Body of pancreas (tissue), 4 donors: ENCODE data around the gene ACP7. TPM values are rescaled to one million over a fixed set of nuclear protein-coding genes. Genes with fewer than 3 reads are reported as not detected.

Experiments
- ATAC-seq: fragments of 150-250 bp; one replicate; pipeline ENCODE4 v1.9.1; 2016
- DNase-seq, 4 donors: peaks; one replicate each; pipeline ENCODE4 v3.0.0-alpha.2; 2019
- H3K27ac ChIP-seq, 4 donors: fragments of 200-600 bp; sonication (generic); 1 replicate in 3 of 4; 2 replicates in 1 of 4; pipeline versions ENCODE4 v1.5.1 to v1.6.1; 2016 to 2019; ENCODE audit warnings: mild to moderate bottlenecking in 1 of 4, mixed read lengths in 1 of 4, moderate library complexity in 1 of 4
- H3K27me3 ChIP-seq, 2 donors: fragments of 200-600 bp; sonication (generic); one replicate each; pipeline ENCODE4 v1.6.0; 2016; ENCODE audit warnings: mild to moderate bottlenecking in 1 of 2
- H3K36me3 ChIP-seq, 2 donors: fragments of 200-600 bp; sonication (generic); replicated peaks in 1 of 2; 2 replicates each; pipeline ENCODE4 v1.5.1; 2016; ENCODE audit warnings: low read depth in 2 of 2; ENCODE audit not compliant: insufficient read depth in 1 of 2
- H3K4me1 ChIP-seq: fragments of 200-600 bp; sonication (generic); one replicate; pipeline ENCODE4 v1.6.0; 2016
- H3K4me3 ChIP-seq, 2 donors: fragments of 200-600 bp; sonication (generic); 1 replicate in 1 of 2; 2 replicates in 1 of 2; pipeline ENCODE4 v1.5.1; 2016 to 2019
- H3K9me3 ChIP-seq, 3 donors: fragments of 200-600 bp; sonication (generic); 1 replicate in 2 of 3; 2 replicates in 1 of 3; pipeline ENCODE4 v1.5.1; 2016
- POLR2A ChIP-seq, 3 donors: fragments of 450-650 bp; IDR thresholded peaks; one replicate each; pipeline ENCODE4 v1.6.1; 2016; ENCODE audit warnings: antibody characterized with exemption in 3 of 3, mild to moderate bottlenecking in 2 of 3
- WGBS, 2 donors: methylation state at CpG; one replicate each; pipeline ENCODE4 v1.1.5; 2017; 5-methylcytosine and 5-hydroxymethylcytosine counted together
- intact Hi-C: fragments of 100-400 bp; cut with DNase I; formaldehyde crosslinking; loops from one replicate; pipeline ENCODE4 v1.15.1; 2023
- total RNA-seq, 2 donors: library from RNA; depleted of rRNA; stranded (reverse); fragments of >200 nt; gene quantifications; one replicate each; pipeline ENCODE4 v1.1.0, GENCODE V29; 2016
- TF ChIP-seq, protein P1 (sequence below), 7 experiments: fragments of 450-650 bp in 4 of 7; fragments of 200-600 bp in 3 of 7; sonication (generic) in 3 of 7; IDR thresholded peaks; one replicate each; pipeline ENCODE4 v1.5.1; 2016 to 2019; ENCODE audit warnings: antibody characterized with exemption in 7 of 7

The ACP7 gene
- total RNA-seq, 2 donors from 2014 or later: not detected

DNA sequence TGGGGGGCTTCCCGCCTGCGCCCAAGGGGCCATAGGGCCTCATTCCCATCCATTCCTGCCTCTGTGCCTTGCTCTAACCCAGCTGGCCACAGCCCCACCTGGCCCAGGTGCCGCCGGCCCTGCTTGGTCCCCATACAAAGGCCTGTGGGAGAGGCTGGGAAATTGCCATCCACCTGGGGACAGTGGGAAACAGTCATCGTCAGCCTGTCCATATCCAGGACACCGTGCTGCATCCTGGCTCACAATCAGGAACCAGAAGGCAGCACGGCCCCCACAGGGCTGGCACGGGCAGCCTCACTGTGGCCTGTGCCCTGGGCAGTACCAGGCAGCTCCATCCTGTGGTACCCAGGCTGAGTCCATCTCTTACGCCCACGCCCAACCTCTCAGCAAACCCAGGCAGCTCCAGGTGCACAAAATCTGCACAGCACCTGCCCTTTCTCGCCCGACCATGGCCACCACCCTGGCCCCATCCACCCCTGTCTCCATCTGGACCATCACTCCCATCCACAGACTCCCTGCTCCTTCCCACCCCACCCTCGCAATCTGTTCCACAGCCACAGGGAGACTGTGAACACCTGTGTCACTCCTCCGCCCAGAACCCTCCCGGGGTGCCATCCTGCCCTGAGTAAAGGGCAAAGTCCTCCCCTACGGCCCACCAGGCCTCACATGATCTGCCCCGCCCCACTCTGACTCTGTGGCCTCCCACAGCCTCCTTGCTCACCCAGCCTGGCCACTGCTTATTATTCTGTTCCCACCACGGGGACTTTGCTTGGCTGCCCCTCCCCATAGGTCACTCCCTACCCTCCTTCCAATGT is 30.7 kb upstream of the ACP7 start:
- no peaks in the 10 kb centered on the region for H3K36me3 ChIP-seq
- intact Hi-C loops: no loop called here
- no peak for ATAC-seq
- no peaks in the 10 kb centered on the region for H3K27me3 ChIP-seq
- no peaks in the 10 kb centered on the region for H3K4me1 ChIP-seq
- TF ChIP-seq, protein P1, sequence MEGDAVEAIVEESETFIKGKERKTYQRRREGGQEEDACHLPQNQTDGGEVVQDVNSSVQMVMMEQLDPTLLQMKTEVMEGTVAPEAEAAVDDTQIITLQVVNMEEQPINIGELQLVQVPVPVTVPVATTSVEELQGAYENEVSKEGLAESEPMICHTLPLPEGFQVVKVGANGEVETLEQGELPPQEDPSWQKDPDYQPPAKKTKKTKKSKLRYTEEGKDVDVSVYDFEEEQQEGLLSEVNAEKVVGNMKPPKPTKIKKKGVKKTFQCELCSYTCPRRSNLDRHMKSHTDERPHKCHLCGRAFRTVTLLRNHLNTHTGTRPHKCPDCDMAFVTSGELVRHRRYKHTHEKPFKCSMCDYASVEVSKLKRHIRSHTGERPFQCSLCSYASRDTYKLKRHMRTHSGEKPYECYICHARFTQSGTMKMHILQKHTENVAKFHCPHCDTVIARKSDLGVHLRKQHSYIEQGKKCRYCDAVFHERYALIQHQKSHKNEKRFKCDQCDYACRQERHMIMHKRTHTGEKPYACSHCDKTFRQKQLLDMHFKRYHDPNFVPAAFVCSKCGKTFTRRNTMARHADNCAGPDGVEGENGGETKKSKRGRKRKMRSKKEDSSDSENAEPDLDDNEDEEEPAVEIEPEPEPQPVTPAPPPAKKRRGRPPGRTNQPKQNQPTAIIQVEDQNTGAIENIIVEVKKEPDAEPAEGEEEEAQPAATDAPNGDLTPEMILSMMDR (IDR thresholded peaks at IDR 0.05): no peak
- TF ChIP-seq POLR2A (IDR thresholded peaks at IDR 0.05): no peak
- no peaks in the 10 kb centered on the region for H3K9me3 ChIP-seq
- no peak overlapping the region for H3K27ac ChIP-seq
- no peak overlapping the region for H3K4me3 ChIP-seq
- peak in 3 of 4 donors; percentile 1 to 34 (median 13) for DNase-seq
- WGBS, 2 donors: 57 to 69% methylated on average over 11 to 16 of the region's 18 CpGs

DNA sequence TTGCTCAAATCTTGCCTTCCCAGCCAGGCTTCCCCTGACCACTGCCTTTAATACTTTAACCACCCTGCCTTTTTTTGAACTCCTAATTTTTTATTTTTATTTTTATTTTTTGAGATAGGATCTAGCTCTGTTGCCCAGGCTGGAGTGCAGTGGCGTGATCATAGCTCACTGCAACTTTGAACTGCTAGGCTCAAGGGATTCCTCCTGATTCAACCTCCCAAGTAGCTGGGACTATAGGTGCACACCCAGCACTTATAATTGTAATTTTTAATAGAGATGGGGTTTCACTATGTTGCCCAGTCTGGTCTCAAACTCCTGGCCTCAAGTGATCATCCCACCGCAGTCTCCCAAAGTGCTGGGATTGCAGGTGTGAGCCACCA is 30.1 kb upstream of the ACP7 start:
- WGBS, 2 donors: 89 to 97% methylated on average over 2 of the region's 2 CpGs
- H3K27ac ChIP-seq: no peak overlapping the region
- no peak for TF ChIP-seq POLR2A (IDR thresholded peaks at IDR 0.05)
- TF ChIP-seq, protein P1 (IDR thresholded peaks at IDR 0.05): no peak

DNA sequence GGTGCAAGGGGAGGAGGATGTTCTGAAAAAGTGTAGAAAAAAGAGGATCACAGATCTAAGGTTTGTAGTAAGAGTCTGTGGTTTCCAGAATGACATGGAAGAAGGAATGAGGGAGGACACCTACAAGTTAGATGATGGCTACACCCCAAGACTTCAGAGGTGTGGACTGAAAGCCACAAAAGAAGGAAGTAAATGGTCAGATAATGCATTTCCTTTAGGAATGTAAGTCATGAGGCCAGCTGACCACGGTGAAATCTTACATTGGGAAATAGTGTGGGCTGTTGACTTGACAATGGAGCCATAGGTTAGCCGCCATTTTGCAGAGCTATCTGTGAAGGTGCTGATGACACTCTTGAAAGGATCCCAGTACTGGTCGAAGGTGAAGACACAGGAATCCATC is 26.6 kb upstream of the ACP7 start:
- Histone ChIP-seq H3K9me3 (no peaks in the 10 kb centered on the region), H3K27ac (no peak overlapping the region), H3K36me3 (no peaks in the 10 kb centered on the region), H3K4me1 (no peaks in the 10 kb centered on the region), H3K27me3 (no peaks in the 10 kb centered on the region), H3K4me3 (no peak overlapping the region)
- ATAC-seq: no peak
- no peak for TF ChIP-seq POLR2A (IDR thresholded peaks at IDR 0.05)
- intact Hi-C loops: no loop called here
- DNase-seq: no peak
- 65 to 68% methylated on average over 3 of the region's 3 CpGs for WGBS, 2 donors

More for the DNA sequence above, 30.1 kb upstream of the ACP7 start:
- Histone ChIP-seq H3K27me3 (no peaks in the 10 kb centered on the region), H3K4me1 (no peaks in the 10 kb centered on the region), H3K9me3 (no peaks in the 10 kb centered on the region), H3K36me3 (no peaks in the 10 kb centered on the region), H3K4me3 (no peak overlapping the region)
- intact Hi-C loops: no loop called here
- no peak for ATAC-seq
- DNase-seq: no peak

DNA sequence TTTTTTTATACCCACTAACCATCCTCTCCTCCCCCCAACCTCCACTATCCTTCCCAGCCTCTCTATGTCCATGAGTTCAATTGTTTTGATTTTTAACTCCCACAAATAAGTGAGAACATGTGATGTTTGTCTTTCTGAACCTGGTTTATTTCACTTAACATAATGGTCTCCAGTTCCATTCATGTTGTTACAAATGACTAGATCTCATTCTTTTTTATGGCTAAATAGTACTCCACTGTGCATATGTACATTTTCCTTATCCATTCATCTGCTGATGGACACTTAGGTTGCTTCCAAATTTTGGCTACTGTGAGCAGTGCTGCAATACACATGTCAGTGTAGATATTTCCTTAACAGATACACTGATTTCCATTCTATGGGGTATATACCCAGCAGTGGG is 24.9 kb upstream of the ACP7 start:
- no peaks in the 10 kb centered on the region for H3K4me1 ChIP-seq
- intact Hi-C loops: no loop called here
- no peak overlapping the region for H3K4me3 ChIP-seq
- no peak for ATAC-seq
- H3K36me3 ChIP-seq: no peaks in the 10 kb centered on the region
- TF ChIP-seq, protein P1 (IDR thresholded peaks at IDR 0.05): no peak
- TF ChIP-seq POLR2A (IDR thresholded peaks at IDR 0.05): no peak
- H3K27me3 ChIP-seq: no peaks in the 10 kb centered on the region
- H3K9me3 ChIP-seq: no peaks in the 10 kb centered on the region
- no peak overlapping the region for H3K27ac ChIP-seq
- no peak for DNase-seq

DNA sequence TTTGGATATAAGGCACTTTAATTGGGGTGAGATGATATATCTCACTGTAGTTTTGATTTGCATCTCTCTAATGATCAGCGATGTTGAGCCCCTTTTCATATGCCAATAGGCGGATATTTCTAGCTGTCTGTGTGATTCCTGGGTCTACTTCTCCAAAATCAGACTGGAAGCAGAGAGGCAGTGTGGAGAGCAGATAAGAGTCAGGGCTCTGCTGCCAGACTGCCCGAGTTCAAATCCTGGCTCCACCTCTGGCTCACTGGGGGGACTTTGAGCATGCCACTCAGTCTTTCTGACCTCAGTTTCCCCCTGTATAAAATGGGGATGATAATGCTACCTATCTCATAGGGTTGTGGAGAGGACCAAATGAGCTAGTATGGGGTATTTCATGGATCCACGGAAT is 24.0 kb upstream of the ACP7 start:
- ATAC-seq: no peak
- DNase-seq: no peak
- intact Hi-C loops: no loop called here
- Histone ChIP-seq H3K9me3 (no peaks in the 10 kb centered on the region), H3K4me3 (no peak overlapping the region), H3K27me3 (no peaks in the 10 kb centered on the region), H3K27ac (no peak overlapping the region), H3K36me3 (no peaks in the 10 kb centered on the region), H3K4me1 (no peaks in the 10 kb centered on the region)
- no peak for TF ChIP-seq POLR2A (IDR thresholded peaks at IDR 0.05)
- TF ChIP-seq, protein P1 (IDR thresholded peaks at IDR 0.05): no peak
- 61 to 70% methylated on average over 3 to 4 of the region's 4 CpGs for WGBS, 2 donors
